ENCODE data around the gene FZD1. TPM values are rescaled to one million over a fixed set of nuclear protein-coding genes. Genes with fewer than 3 reads are reported as not detected.

The FZD1 gene
- total RNA-seq, 1 donor from 2014 or later = 24.3 TPM

GRCh38 chr7:91249506-91250233, 14.6 kb upstream of the FZD1 start:
- Mint-ChIP-seq H3K4me1 (ENCODE audit: low read depth) (peaks cover 16% of the 10 kb centered on the region), H3K27me3 (ENCODE audit: low read depth) (no peaks in the 10 kb centered on the region), H3K4me3 (ENCODE audit: unreplicated experiment) (no peak overlapping the region), H3K9me3 (ENCODE audit: low read depth) (no peaks in the 10 kb centered on the region), H3K36me3 (ENCODE audit: low read depth) (no peaks in the 10 kb centered on the region), H3K27ac (ENCODE audit: unreplicated experiment) (no peak overlapping the region)
- DNase-seq (ENCODE audit: low spot score) = no peak
- TF ChIP-seq CTCF (IDR thresholded peaks at IDR 0.05) = no peak

- TF ChIP-seq CTCF (IDR thresholded peaks at IDR 0.05) = no peak
- H3K4me3 Mint-ChIP-seq (ENCODE audit: unreplicated experiment) = no peak overlapping the region
- peaks cover 9% of the 10 kb centered on the region for H3K9me3 Mint-ChIP-seq (ENCODE audit: low read depth)
- peaks cover 16% of the 10 kb centered on the region for H3K4me1 Mint-ChIP-seq (ENCODE audit: low read depth)
- no peaks in the 10 kb centered on the region for H3K27me3 Mint-ChIP-seq (ENCODE audit: low read depth)
- no peak for DNase-seq (ENCODE audit: low spot score)
- H3K27ac Mint-ChIP-seq (ENCODE audit: unreplicated experiment) = no peak overlapping the region
- H3K36me3 Mint-ChIP-seq (ENCODE audit: low read depth) = peaks cover 2% of the 10 kb centered on the region
Observed at GRCh38 chr7:91250706-91251105, 13.5 kb upstream of the FZD1 start.

GRCh38 chr7:91251877-91252276, 12.4 kb upstream of the FZD1 start:
- no peak overlapping the region for H3K4me3 Mint-ChIP-seq (ENCODE audit: unreplicated experiment)
- peaks cover 10% of the 10 kb centered on the region for H3K36me3 Mint-ChIP-seq (ENCODE audit: low read depth)
- H3K4me1 Mint-ChIP-seq (ENCODE audit: low read depth) = peaks cover 16% of the 10 kb centered on the region
- H3K9me3 Mint-ChIP-seq (ENCODE audit: low read depth) = peaks cover 21% of the 10 kb centered on the region
- H3K27me3 Mint-ChIP-seq (ENCODE audit: low read depth) = no peaks in the 10 kb centered on the region
- no peak for TF ChIP-seq CTCF (IDR thresholded peaks at IDR 0.05)
- no peak overlapping the region for H3K27ac Mint-ChIP-seq (ENCODE audit: unreplicated experiment)
- DNase-seq (ENCODE audit: low spot score) = no peak

GRCh38 chr7:91263384-91264045, 718 bp upstream of the FZD1 start:
- Mint-ChIP-seq H3K4me3 (ENCODE audit: unreplicated experiment) (peak overlapping the region; percentile 89), H3K4me1 (ENCODE audit: low read depth) (peaks cover 33% of the 10 kb centered on the region), H3K27ac (ENCODE audit: unreplicated experiment) (peak overlapping the region; percentile 96), H3K36me3 (ENCODE audit: low read depth) (peaks cover 13% of the 10 kb centered on the region), H3K27me3 (ENCODE audit: low read depth) (no peaks in the 10 kb centered on the region), H3K9me3 (ENCODE audit: low read depth) (no peaks in the 10 kb centered on the region)
- TF ChIP-seq CTCF (IDR thresholded peaks at IDR 0.05) = peak; percentile 18
- no peak for DNase-seq (ENCODE audit: low spot score)

- DNase-seq (ENCODE audit: low spot score) = peak; percentile 86
- TF ChIP-seq CTCF (IDR thresholded peaks at IDR 0.05) = no peak
- H3K9me3 Mint-ChIP-seq (ENCODE audit: low read depth) = no peaks in the 10 kb centered on the region
- peak overlapping the region; percentile 90 for H3K4me3 Mint-ChIP-seq (ENCODE audit: unreplicated experiment)
- peak overlapping the region; percentile 92 for H3K27ac Mint-ChIP-seq (ENCODE audit: unreplicated experiment)
- peaks cover 37% of the 10 kb centered on the region for H3K4me1 Mint-ChIP-seq (ENCODE audit: low read depth)
- no peaks in the 10 kb centered on the region for H3K27me3 Mint-ChIP-seq (ENCODE audit: low read depth)
- H3K36me3 Mint-ChIP-seq (ENCODE audit: low read depth) = peaks cover 14% of the 10 kb centered on the region
Observed at GRCh38 chr7:91264924-91265681, 870 bp downstream of the FZD1 start.

Measured in chondrocyte (in vitro differentiated cells).